ENCODE data around the gene MOB2. TPM values are rescaled to one million over a fixed set of nuclear protein-coding genes. Genes with fewer than 3 reads are reported as not detected.

The MOB2 gene
- total and polyA plus RNA-seq, 2 of the 13 experiments (the other 11 are each of a cell fraction or from before 2014, with no cell fraction given): 21.8 to 27.7 TPM

DNA sequence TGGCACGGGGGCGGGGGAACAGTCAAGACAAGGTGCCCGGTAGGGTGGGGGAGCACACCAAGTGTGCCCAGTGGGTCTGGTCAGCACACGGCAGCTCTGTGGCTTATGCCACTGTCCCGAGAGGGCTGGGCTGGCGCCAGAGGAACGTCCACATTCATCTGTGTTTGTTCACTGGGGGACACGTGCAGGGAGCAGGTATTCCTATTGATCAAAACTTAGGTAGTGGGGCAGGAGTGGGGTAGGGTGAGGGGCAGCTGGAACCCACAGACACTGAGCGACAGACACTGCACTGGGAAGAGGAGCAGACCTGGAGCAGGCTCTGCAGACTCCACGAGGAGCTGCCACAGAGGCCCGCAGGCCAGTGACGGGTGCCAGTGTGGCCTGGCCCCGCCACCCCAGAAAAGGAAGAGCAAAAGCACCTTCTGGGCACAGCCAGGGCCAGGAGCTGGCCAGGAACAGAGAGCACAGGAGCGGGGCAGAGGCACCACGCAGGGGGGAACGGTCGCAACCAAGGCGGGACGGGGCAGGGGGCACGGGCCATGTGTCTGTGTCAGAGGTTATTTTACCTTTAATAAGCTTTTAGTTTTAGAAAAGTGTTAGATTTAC is 2.1 kb upstream of the MOB2 start (continued):
- TF ChIP-seq NFE2L1 (CRISPR knock-in tag; IDR thresholded peaks at IDR 0.05; ENCODE audit: borderline replicate concordance): no peak
- no peak for TF ChIP-seq FLYWCH1 (CRISPR knock-in tag; IDR thresholded peaks at IDR 0.05)

- Histone ChIP-seq H3K36me3 (replicated peaks in 1 of 2; ENCODE audit: control insufficient read depth in 1 of 2, insufficient read depth in 2 of 2, low read length in 2 of 2) (no peaks in the 10 kb centered on the region), H3K79me2 (ENCODE audit: insufficient read depth, low read length) (peaks cover 3% of the 10 kb centered on the region), H3K4me2 (ENCODE audit: low read depth, low read length) (no peak overlapping the region), H3K4me1 (ENCODE audit: insufficient read depth, low read length) (no peaks in the 10 kb centered on the region), H2AFZ (ENCODE audit: low read length) (no peak overlapping the region), H3K27me3 (ENCODE audit: control insufficient read depth in 1 of 2, insufficient read depth in 2 of 2, low read length in 2 of 2) (no peaks in the 10 kb centered on the region), H4K20me1 (ENCODE audit: insufficient read depth, low read length) (peaks cover 15% of the 10 kb centered on the region; the same call in 1 of the 2 replicates), H3K9ac (ENCODE audit: insufficient read depth, low read depth, low read length) (no peak overlapping the region), H3K9me3 (ENCODE audit: low read length) (no peaks in the 10 kb centered on the region), H3K27ac (ENCODE audit: extremely low read length, insufficient read depth, low read length) (no peak overlapping the region), H3K4me3 (replicated peaks in 1 of 3; ENCODE audit: insufficient read depth in 1 of 3, low read depth in 2 of 3, low read length in 3 of 3) (no peak overlapping the region)
- POLR2A ChIA-PET: no interaction called here
- 91% methylated on average over 18 of the region's 23 CpGs for WGBS (ENCODE audit: low lambda C conversion rate)
- BruUV-seq (replicated peaks): no TSS peak
- FAIRE-seq (no peak), DNase-seq (ENCODE audit: low spot score) (no peak), ATAC-seq (no peak; the same call in 1 of the 3 replicates)
- intact Hi-C loops (cut with micrococcal nuclease; ENCODE audit: unreplicated experiment) (no loop called here), in situ Hi-C loops (cut with HindIII; ENCODE audit: extremely low pct_ligation_motif_present, low pct_unique_long_range_greater_than_20kb) (no loop called here)
- CTCF ChIA-PET (ENCODE audit: low intra/inter-chr PET ratio, low total read pairs): no interaction called here
- TF ChIP-seq ISL2 (CRISPR knock-in tag; IDR thresholded peaks at IDR 0.05) (no peak), NR2F6 (IDR thresholded peaks at IDR 0.05) (no peak), NR2F6 (CRISPR knock-in tag; IDR thresholded peaks at IDR 0.05) (no peak), ZSCAN30 (CRISPR knock-in tag; IDR thresholded peaks at IDR 0.05) (no peak), TRIM24 (CRISPR knock-in tag; IDR thresholded peaks at IDR 0.05) (no peak), KDM5B (CRISPR knock-in tag; IDR thresholded peaks at IDR 0.05; ENCODE audit: borderline replicate concordance) (no peak), AHDC1 (CRISPR knock-in tag; IDR thresholded peaks at IDR 0.05; ENCODE audit: borderline replicate concordance) (no peak), ZNF788 (CRISPR knock-in tag; IDR thresholded peaks at IDR 0.05; ENCODE audit: borderline replicate concordance) (no peak), SRSF1 (optimal IDR thresholded peaks at IDR 0.05; ENCODE audit: low read depth, low read length) (no peak)
- TF ChIP-seq, protein P1, sequence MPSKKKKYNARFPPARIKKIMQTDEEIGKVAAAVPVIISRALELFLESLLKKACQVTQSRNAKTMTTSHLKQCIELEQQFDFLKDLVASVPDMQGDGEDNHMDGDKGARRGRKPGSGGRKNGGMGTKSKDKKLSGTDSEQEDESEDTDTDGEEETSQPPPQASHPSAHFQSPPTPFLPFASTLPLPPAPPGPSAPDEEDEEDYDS (CRISPR knock-in tag; IDR thresholded peaks at IDR 0.05): no peak
- TF ChIP-seq, protein P2, sequence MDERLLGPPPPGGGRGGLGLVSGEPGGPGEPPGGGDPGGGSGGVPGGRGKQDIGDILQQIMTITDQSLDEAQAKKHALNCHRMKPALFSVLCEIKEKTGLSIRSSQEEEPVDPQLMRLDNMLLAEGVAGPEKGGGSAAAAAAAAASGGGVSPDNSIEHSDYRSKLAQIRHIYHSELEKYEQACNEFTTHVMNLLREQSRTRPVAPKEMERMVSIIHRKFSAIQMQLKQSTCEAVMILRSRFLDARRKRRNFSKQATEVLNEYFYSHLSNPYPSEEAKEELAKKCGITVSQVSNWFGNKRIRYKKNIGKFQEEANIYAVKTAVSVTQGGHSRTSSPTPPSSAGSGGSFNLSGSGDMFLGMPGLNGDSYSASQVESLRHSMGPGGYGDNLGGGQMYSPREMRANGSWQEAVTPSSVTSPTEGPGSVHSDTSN (CRISPR knock-in tag; IDR thresholded peaks at IDR 0.05): no peak
- TF ChIP-seq, protein P3, sequence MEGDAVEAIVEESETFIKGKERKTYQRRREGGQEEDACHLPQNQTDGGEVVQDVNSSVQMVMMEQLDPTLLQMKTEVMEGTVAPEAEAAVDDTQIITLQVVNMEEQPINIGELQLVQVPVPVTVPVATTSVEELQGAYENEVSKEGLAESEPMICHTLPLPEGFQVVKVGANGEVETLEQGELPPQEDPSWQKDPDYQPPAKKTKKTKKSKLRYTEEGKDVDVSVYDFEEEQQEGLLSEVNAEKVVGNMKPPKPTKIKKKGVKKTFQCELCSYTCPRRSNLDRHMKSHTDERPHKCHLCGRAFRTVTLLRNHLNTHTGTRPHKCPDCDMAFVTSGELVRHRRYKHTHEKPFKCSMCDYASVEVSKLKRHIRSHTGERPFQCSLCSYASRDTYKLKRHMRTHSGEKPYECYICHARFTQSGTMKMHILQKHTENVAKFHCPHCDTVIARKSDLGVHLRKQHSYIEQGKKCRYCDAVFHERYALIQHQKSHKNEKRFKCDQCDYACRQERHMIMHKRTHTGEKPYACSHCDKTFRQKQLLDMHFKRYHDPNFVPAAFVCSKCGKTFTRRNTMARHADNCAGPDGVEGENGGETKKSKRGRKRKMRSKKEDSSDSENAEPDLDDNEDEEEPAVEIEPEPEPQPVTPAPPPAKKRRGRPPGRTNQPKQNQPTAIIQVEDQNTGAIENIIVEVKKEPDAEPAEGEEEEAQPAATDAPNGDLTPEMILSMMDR (CRISPR knock-in tag; IDR thresholded peaks at IDR 0.05): no peak
Measured at GRCh38 chr11:1487851-1488574, 1.4 kb upstream of the MOB2 start.
